Nephron (organoid): ENCODE data around the gene COL4A4.

Experiments
- H3K27ac Mint-ChIP-seq, 3 experiments: 2 replicates each; pipeline ENCODE4 v1.8.0; 2020; ENCODE audit warnings: mixed read lengths in 3 of 3, mild to moderate bottlenecking in 2 of 3, moderate library complexity in 1 of 3
- H3K27me3 Mint-ChIP-seq: 2 replicates; pipeline ENCODE4 v1.8.0; 2021; ENCODE audit warnings: low read depth, mild to moderate bottlenecking, moderate library complexity, mixed read lengths
- H3K36me3 Mint-ChIP-seq: 2 replicates; pipeline ENCODE4 v1.8.0; 2020; ENCODE audit warnings: low read depth, mixed read lengths
- H3K4me1 Mint-ChIP-seq: 2 replicates; pipeline ENCODE4 v1.8.0; 2020; ENCODE audit warnings: mixed read lengths
- H3K4me3 Mint-ChIP-seq, 3 experiments: 2 replicates each; pipeline ENCODE4 v1.8.0; 2020; ENCODE audit warnings: mild to moderate bottlenecking in 3 of 3, mixed read lengths in 3 of 3, moderate library complexity in 2 of 3
- H3K9me3 Mint-ChIP-seq: 2 replicates; pipeline ENCODE4 v1.8.0; 2020; ENCODE audit warnings: mixed read lengths
- CTCF ChIP-seq, 3 experiments: fragments of 200-600 bp; sonication (generic); IDR thresholded peaks; one replicate each; pipeline ENCODE4 v1.5.0; 2021; ENCODE audit warnings: antibody characterized with exemption in 3 of 3; ENCODE audit not compliant: unreplicated experiment in 3 of 3

Gene COL4A4

GRCh38 chr2:227004482-227004881, 159.5 kb downstream of the COL4A4 start:
- H3K36me3 Mint-ChIP-seq = peaks cover 13% of the 10 kb centered on the region
- no peak overlapping the region for H3K27ac Mint-ChIP-seq
- no peak for TF ChIP-seq CTCF (IDR thresholded peaks at IDR 0.05; ENCODE audit: unreplicated experiment in 3 of 3)
- H3K4me1 Mint-ChIP-seq = no peaks in the 10 kb centered on the region
- H3K27me3 Mint-ChIP-seq = peaks cover 3% of the 10 kb centered on the region
- H3K9me3 Mint-ChIP-seq = no peaks in the 10 kb centered on the region
- H3K4me3 Mint-ChIP-seq = no peak overlapping the region

- TF ChIP-seq CTCF (IDR thresholded peaks at IDR 0.05; ENCODE audit: unreplicated experiment in 3 of 3) = no peak
- no peak overlapping the region for H3K27ac Mint-ChIP-seq
- no peaks in the 10 kb centered on the region for H3K27me3 Mint-ChIP-seq
- H3K36me3 Mint-ChIP-seq = peaks cover 22% of the 10 kb centered on the region
- H3K9me3 Mint-ChIP-seq = no peaks in the 10 kb centered on the region
- H3K4me3 Mint-ChIP-seq = no peak overlapping the region
- H3K4me1 Mint-ChIP-seq = no peaks in the 10 kb centered on the region
These were observed 163.9 kb downstream of the COL4A4 start for GRCh38 chr2:227000123-227000522.

GRCh38 chr2:226999661-227000060, 164.3 kb downstream of the COL4A4 start:
- Mint-ChIP-seq H3K27ac (no peak overlapping the region), H3K9me3 (no peaks in the 10 kb centered on the region), H3K27me3 (no peaks in the 10 kb centered on the region), H3K4me3 (no peak overlapping the region), H3K4me1 (no peaks in the 10 kb centered on the region), H3K36me3 (peaks cover 25% of the 10 kb centered on the region)
- no peak for TF ChIP-seq CTCF (IDR thresholded peaks at IDR 0.05; ENCODE audit: unreplicated experiment in 3 of 3)

GRCh38 chr2:226995625-226996041, 168.4 kb downstream of the COL4A4 start:
- Mint-ChIP-seq H3K27me3 (no peaks in the 10 kb centered on the region), H3K4me3 (no peak overlapping the region)

GRCh38 chr2:226994775-226995174, 169.2 kb downstream of the COL4A4 start:
- Mint-ChIP-seq H3K27me3 (no peaks in the 10 kb centered on the region), H3K4me3 (no peak overlapping the region), H3K4me1 (no peaks in the 10 kb centered on the region), H3K9me3 (no peaks in the 10 kb centered on the region), H3K27ac (no peak overlapping the region), H3K36me3 (peaks cover 20% of the 10 kb centered on the region)
- TF ChIP-seq CTCF (IDR thresholded peaks at IDR 0.05; ENCODE audit: unreplicated experiment in 3 of 3) = no peak

More at GRCh38 chr2:226995625-226996041, 168.4 kb downstream of the COL4A4 start:
- Mint-ChIP-seq H3K27ac (no peak overlapping the region), H3K9me3 (no peaks in the 10 kb centered on the region), H3K36me3 (peaks cover 29% of the 10 kb centered on the region), H3K4me1 (no peaks in the 10 kb centered on the region)
- no peak for TF ChIP-seq CTCF (IDR thresholded peaks at IDR 0.05; ENCODE audit: unreplicated experiment in 3 of 3)

- Mint-ChIP-seq H3K36me3 (peaks cover 14% of the 10 kb centered on the region), H3K4me3 (no peak overlapping the region), H3K4me1 (no peaks in the 10 kb centered on the region), H3K9me3 (no peaks in the 10 kb centered on the region), H3K27ac (no peak overlapping the region), H3K27me3 (no peaks in the 10 kb centered on the region)
- no peak for TF ChIP-seq CTCF (IDR thresholded peaks at IDR 0.05; ENCODE audit: unreplicated experiment in 3 of 3)
These were observed 170.8 kb downstream of the COL4A4 start for GRCh38 chr2:226993171-226993570.
